GM19463 (cell line): ENCODE results near the gene SYT7.

Experiments used
- ATAC-seq: cut with Tn5 transposase; IDR thresholded peaks from one replicate; pipeline ENCODE4 v1.9.1; 2021; ENCODE audit warnings: mild to moderate bottlenecking, moderate library complexity; ENCODE audit not compliant: unreplicated experiment

SYT7 gene

DNA sequence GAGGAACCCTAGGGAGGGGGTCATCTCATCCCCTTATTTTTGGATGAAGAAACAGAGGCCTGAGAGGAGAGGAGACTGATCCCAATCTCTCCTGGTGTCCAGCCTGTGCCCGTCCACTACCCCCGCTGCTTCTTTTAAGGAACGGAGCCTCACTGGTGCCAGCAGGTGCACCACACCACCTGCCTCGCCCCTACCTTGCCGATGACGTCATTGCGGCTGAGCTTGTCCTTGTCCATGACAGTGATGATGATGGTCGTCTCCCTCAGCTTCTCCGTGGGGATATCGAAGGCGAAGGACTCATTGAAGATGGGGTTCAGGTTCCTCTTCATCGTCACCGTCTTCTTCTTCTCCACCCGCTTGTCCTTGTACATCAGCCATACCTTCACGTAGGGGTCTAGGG is 58.0 kb downstream of the SYT7 start:
- ATAC-seq = no peak

GRCh38 chr11:61518032-61518795 is 62.7 kb downstream of the SYT7 start:
- ATAC-seq = no peak

DNA sequence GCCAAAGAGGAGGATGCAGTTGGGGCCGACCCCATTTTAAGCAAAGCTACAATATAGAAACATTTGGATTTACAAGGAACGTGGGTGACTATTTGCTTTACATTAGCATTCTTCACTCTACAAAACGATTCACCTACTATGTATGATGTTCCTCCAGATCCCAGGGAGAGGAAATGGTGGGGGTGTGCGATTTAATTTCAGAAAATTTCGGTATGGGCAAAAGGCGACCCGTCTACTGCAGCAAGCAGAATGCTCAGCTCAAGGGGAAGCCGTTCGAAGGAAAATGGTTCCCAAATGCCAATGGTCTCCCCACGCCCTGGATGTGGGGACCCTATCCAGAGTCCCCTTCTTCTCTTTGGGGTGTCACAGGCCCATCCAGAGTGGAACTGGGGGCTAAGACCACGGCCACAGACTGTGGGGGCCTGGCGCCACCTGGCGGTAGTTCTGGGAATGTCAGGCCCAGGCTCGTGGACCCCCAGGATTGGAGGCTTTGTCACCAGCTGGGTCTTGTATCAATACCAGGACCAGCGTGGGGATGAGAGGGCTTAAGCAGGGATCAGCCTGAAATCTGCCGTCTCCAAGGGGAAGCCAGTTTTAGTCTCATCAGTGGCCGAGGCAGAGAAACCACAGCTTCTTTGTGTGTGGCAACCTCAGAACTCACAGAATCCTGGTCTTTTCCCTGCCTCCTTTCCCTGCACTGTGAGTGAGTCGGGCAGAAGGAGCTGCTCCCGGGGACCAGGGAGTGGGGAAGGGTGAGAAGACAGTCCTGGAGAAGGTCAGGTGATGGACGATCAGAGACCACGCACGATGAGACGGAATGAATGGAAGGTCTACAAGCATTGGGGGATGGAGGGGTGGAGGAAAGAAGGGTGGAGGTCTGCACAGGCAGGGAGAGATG is 64.0 kb downstream of the SYT7 start:
- ATAC-seq = no peak

DNA sequence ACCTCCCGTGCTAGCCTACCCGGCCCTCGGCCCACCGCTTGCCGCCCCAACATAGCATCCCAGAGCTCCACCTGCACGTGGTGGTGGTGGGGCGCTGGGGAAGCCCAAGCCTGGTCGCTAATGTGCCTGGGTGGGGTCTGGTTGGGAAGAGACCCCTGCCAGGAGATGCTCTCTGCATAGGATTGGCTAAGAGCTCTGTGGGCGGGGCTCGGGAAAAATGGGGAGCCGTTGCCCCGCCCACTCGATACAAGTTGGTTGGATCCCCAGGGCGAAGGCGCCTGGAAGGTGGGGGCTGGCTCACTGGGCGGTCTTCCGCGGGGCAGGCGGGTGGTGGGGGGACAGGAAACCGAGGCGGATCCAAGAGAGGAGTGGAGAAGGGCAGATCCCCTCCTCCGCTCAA is 64.7 kb downstream of the SYT7 start:
- ATAC-seq = no peak

DNA sequence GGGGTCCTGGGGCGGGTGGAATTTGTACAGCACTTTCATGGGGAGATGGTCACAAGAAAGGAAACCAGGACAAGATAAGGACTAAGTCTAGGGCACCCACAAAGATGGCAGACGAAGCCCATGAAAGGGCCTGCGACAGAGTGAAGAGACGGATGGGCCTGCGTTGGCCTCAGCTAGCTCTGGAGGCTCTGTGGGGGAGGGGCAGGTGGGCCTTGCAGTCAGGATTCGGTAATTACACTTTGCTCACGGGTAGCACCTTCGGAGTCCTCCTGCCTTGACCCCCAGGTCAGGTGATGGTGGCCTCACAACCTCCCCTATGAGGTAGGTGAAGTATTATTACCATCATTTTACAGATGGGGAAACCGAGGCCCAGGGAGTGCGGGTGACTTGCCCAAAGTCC is 65.2 kb downstream of the SYT7 start:
- no peak for ATAC-seq

DNA sequence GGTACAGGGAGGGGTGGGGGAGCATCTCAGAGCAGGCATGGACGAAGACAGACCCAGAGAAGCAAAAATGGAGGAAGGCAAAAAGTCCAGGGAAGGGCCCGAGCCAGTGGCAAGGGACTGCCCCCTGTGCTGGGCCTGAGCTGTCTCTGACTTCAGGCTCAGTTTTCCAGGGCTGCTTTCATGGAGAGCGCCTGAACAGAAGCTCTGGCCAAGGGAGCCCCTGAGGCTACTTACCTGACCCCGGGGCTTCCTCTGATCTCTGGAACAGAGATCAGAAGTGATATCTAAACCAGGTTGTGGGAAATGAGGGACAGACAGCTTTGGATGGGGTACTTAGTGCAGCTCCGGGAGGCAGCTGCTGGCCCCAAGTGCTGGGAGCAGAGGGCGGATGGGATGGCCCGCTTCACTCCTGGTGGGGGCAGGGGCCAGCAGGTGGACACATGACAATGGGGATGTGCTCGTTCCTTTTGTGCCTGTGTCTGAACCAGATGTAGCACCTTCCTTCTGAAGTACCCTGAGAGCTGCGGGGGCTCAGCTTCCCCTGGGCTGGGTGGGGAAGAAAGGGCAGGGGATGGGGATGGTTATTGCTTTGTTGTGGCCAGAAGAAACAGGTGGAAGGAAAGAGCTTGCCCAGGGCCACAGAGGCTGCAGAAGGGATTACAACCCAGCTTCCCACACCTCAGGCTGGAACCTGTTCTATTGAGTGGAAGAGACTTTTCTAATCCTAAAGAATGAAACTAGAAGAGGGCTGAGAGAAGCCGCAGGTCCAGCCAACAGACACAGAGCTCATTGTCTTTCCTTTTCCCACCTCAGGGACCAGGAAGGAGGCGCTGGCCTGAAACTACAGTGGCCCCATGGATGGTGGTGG is 66.6 kb downstream of the SYT7 start:
- ATAC-seq = no peak

GRCh38 chr11:61513143-61513765 is 67.6 kb downstream of the SYT7 start:
- ATAC-seq = no peak

DNA sequence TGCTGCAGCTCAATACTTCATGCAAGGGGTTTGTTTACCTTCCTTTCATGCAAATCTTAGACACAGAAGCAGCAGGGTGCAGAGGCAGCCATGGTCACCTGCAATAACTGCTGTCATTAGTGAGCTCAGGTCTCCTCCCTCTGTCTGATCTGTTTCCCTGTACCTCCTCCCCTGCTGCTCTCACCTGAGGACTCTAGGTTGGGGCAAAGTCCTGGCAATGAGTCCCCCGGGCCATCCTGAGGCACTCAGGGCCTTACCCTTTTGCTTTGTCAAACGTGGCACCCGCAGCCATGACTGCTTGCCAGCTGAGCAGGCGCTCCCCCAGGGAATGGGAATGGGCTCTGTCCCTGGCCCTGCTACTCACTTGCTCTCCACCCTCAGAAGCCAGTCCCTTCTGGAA is 68.4 kb downstream of the SYT7 start:
- no peak for ATAC-seq

DNA sequence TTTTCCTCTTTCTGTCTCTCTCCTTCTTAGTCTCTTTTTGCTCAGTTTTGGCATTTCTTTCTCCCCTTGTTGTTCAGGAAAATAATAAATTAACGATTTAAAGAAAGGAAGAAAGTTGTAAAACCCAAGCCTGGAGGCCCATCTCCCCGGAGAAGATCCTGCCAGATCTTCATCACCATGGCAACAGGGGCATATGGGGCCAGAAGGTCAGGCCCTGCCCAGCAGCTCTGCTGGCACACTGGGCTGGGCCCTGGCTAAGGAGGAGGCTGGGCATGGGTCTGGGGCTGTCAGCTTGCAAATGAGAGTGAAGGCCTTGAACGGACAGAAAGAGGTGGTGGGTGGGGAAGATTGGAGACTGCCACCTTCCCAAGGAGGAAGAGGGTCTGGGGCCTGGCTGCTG is 69.5 kb downstream of the SYT7 start:
- no peak for ATAC-seq

GRCh38 chr11:61510974-61511373 is 69.9 kb downstream of the SYT7 start:
- no peak for ATAC-seq

- no peak for ATAC-seq
These were observed 70.5 kb downstream of the SYT7 start for GRCh38 chr11:61510166-61510919.

GRCh38 chr11:61509043-61510029 is 71.5 kb downstream of the SYT7 start:
- peak; percentile 78 for ATAC-seq

GRCh38 chr11:61507962-61508861 is 72.7 kb downstream of the SYT7 start, which contains the start of gene LRRC10B:
TSS of gene LRRC10B (plus strand) at chr11:61508749. CDS start at chr11:61508999, 250 bp downstream.
- no peak for ATAC-seq

DNA sequence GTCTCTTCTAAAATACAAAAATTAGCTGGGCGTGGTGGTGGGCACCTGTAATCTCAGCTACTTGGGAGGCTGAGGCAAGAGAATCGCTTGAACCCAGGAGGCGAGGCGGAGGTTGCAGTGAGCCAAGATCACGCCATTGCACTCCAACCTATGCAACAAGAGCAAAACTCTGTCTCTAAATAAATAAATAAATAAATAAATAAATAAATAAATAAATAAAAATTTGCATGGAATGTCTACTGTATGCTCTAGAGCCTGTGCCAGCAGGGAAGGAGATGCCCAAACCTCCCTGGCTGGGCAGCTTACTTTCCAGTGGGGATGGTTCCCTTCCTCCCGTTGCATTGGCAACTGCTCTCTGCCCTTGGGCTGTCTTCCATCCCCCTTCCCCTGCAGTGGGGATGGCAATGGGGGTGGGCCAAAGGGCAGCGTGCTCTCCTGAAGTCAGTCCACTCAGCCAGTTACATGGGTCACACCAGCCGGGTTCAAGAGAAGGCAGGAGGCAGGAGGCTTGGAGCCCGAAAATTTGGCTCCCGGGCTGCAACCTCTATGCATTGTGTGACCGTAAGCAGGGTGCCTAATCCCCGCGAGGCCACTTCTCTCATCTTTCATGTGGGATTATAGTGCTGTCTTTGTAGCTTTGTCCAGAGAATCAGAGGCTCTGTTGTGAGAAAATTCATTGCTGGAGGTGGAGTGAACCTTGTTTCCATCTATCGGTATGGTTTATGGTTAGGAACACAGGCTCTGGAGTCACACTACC is 73.7 kb downstream of the SYT7 start:
- no peak for ATAC-seq

GRCh38 chr11:61505640-61506155 is 75.2 kb downstream of the SYT7 start:
- no peak for ATAC-seq

DNA sequence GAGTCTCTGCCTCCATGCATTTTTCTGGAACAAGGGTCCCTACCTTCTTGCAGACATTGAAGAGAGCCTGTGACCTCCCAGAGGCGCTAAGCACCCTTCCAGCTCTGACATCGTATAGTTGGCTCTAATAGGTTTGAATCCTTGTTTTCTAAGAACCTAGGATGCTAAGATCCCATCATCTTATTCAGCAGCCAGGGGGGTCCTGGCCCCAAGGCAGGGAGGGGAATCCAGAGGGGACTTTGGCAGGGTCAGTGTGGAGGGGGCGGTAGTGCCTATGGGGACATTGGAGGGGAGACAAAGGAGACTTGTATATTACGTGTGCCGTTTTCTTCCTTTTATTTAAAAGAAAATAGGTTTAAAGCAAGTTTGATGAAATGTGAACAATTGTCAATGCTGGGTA is 75.8 kb downstream of the SYT7 start:
- no peak for ATAC-seq
